CD1c-positive myeloid dendritic cell (primary cell): ENCODE data around the gene DAPK1.

Experiments
- DNase-seq: peaks from one replicate; pipeline ENCODE4 v3.0.0-alpha.2; 2016; ENCODE audit errors: extremely low spot score

DAPK1 gene

GRCh38 chr9:87592554-87593358 is 95.1 kb downstream of the DAPK1 start:
- DNase-seq: no peak

GRCh38 chr9:87593359-87593980 is 95.8 kb downstream of the DAPK1 start:
- DNase-seq: peak; percentile 54

DNA sequence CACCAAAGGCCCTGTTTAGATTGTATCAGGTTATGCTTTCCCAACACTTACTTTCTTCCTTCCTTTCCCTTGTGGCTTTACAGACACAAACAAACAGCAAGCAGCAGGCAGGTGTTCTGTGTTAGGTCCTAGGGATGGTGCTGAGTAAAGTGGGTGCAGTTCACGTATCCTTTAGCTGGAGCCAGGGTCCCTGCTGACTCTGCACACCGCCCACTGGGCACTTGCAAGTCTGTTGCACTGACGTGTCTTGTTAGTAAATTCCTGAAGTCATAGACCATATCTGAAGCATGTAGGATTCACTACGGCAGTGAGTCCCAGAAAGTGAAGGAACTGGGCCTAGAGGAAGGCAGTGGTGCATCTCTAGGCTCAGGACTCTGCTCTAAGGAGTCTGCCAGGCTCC is 96.5 kb downstream of the DAPK1 start:
- no peak for DNase-seq

- DNase-seq: no peak
Measured at GRCh38 chr9:87594662-87595061, 97.0 kb downstream of the DAPK1 start.

DNA sequence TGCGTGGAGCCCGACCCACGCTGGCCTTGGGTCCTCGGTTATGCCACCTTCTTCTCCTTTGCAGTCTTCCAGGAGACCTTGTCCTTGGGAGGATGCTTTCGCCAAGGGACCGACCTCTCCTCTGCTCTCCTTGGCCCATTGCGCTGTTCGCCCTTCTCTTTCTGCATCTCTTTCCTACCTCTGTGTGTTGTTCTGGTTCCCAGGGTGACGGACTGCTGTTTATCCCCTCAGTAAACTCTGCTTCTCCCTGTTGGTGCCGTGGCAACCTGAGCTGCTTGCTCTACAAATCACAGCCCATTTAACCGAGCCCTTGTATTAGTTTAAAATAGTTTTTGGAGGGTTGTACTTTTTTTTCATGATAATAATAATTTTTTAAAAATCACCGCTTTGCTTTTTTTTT is 97.9 kb downstream of the DAPK1 start:
- DNase-seq: no peak

DNA sequence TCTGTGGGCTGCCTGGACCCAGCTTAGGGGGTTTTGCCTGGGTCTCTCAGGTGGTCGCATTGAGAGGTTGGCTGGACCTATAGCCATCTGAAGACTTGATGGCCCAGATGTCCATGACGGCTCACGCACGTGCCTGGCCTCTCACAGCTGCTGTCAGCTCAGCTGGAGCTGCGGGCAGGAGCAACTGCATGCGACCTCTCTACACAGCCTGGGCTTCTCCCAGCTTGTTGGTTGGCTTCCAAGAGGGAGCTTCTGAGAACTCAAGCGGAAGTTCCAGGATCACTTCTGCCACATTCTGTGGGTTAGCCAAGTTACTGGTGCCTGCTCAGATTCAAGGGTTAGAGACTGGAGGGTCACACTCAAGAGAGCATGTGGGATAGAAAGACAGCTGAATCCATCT is 99.2 kb downstream of the DAPK1 start:
- DNase-seq: no peak

- DNase-seq: no peak
Measured at GRCh38 chr9:87597710-87598443, 100.2 kb downstream of the DAPK1 start.

DNA sequence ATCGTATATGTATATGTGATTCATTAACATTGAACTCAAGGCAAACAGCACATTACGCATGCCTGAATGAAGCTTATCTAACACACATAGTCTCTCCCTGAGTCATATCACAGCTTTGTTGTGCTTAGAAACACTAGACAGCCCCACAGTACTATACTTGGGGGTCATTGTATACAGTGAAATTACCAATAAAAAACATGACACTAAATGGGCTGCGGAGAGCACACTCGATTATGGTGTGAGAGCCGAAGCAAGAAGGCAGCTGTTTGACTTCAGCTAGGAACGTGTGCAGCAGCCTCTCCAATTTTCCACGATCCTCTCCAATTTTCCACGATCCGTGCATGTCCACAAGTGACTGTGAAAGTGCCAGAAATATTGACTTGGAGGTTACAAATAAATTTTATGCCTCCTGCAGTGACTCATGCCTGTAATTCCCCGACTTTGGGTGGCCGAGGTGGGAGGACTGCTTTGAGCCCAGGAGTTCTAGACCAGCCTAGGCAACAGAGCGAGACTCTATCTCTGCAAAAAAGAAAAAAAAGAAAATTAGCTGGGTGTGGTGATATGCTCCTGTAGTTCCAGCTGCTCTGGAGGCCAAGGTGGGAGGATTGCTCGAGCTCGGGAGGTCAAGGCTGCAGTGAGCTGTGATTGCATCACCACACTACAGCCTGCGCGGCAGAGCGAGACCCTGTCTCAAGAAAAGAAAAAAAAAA is 102.4 kb downstream of the DAPK1 start:
- no peak for DNase-seq

DNA sequence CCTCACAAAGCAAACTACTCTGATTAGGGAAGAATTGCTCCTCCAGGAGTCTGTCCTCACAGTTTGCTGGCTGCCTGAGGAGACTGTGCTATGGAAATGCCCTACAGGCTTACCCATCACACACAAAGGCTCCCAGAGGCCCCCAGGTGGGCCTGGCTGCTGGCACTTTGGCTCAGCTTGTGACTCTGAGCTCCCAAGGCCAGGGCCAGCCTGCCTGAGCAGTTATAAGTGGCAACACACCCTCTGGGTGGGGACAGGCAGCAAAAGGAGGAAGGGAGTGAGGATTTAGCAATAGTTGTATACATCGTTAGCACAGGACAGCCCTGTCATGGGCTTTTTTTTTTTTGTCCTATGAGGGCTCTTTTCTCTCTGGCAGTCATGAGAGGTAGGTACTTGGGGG is 103.5 kb downstream of the DAPK1 start:
- DNase-seq: peak; percentile 74

DNA sequence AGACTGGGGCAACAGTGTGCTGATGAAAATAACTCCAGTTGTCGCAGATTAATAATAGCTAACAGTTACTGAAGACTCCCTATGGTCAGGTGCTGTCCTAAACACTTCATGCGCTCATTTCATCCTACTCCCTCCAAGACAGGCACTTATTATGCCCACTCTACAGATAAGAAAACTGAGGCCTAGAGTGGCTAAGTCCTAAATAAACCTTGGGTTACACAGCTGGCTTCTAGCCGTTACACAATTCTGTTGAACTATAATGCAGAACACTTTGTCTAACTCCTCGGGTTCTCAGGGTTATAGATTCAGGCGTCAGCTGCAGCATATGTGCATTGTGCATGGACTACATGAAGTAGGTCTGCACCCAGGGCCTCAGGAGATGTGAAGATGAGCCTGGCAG is 103.9 kb downstream of the DAPK1 start:
- no peak for DNase-seq

DNA sequence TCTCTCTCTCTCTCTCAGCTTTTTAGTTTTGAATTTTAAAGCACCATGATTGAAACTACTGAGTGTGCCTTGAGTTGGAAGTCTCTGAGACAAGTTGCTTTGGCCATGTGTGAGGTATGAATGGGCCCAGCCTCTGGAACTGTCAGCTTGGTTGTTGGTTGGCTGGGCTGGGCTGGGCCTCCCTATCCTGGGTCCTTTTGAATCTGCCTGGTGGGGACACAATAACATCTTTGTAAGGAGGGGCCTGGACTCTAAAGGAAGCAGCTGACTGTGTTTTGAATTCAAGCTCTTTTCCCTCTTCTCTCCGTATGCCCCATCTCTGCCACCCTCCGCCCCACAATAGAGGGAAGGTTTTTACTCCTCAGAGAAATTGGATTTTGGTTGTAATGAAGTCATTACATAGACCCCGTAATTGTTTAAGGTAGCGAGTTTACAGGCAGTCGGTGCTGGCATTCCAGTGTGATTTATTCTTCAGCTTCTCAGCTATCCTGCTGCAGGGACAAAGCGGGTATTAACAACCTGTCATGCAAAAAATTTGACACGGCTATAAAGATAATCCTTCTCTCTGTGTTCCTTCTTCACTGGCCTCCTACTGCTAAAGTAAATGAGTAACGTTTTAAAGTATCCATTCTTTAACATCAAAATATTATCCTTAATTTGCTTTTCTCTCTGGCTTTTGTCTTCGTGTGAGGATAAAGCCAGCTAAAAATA is 105.4 kb downstream of the DAPK1 start:
- no peak for DNase-seq

DNA sequence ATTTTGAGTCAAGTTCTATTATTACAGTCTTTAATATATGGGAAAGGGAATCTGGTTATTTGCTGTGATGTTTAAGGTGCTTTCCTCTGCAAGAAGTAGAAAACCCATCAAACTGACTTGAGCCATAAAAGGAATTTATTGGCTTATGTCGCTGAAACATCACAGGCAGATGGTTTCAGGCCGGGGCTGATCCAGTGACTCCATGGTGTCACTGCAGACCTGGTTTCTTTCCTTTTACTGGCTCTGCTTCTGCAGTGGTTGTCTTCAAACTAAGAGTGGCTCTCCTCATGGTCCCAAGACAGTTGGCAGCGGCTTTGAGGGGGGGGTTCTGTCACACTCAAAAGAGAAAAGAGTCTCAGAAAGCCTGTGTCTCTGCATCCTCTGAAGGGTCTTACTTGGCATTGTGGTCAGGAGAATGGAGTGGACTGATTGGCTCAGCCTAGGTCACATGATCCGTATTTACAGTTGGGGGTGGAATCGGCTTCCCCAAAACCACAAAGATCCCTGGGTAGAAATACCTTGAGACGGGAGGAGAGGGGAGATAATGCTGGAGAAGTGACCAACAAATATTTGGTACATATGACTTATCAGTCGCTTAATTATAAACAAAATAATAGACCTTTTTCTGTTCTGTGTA is 106.3 kb downstream of the DAPK1 start:
- no peak for DNase-seq

DNA sequence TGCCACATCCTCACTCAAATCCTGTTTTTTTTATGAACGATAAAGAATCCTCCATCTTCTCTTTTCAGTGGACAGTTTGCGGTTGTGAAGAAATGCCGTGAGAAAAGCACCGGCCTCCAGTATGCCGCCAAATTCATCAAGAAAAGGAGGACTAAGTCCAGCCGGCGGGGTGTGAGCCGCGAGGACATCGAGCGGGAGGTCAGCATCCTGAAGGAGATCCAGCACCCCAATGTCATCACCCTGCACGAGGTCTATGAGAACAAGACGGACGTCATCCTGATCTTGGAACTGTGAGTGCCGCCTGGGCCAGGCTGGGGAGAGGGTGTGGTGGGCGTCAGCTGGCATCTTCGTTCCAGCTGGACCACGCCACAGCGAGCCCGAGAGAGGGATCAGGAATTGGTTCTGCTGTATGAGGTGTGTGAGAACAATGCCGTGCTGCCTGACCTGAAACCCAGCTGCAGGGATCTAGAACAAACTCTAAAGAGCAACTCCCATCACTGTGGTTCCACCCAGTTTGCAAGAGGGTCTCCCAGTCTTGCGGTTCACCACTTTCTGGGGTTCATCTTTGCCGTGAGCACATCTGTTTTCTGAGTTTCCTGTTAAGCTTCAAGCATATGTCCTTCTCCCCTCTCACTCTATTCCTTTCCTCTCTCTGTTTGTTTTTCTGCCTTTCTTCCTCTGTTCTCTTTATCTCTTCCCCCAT is 107.4 kb downstream of the DAPK1 start:
- no peak for DNase-seq

GRCh38 chr9:87605676-87606075 is 108.0 kb downstream of the DAPK1 start:
- DNase-seq: no peak

- DNase-seq: no peak
Measured at GRCh38 chr9:87606841-87607521, 109.3 kb downstream of the DAPK1 start.

DNA sequence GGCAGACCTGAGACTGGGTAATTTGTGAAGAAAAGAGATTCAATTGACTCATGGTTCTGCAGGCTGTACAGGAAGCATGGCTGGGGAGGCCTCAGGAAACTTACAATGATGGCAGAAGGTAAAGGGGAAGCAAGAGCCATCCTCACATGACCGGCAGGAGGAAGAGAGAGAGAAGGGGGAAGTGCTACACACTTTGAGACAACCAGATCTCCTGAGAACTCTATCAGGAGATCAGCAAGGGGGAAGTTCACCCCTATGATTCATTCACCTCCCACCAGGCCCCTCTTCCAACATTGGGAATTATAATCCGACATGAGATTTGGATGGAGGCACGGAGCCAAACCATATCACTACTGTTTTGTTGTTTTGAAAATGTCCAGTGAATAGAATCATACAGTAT is 110.2 kb downstream of the DAPK1 start:
- peak; percentile 86 for DNase-seq

DNA sequence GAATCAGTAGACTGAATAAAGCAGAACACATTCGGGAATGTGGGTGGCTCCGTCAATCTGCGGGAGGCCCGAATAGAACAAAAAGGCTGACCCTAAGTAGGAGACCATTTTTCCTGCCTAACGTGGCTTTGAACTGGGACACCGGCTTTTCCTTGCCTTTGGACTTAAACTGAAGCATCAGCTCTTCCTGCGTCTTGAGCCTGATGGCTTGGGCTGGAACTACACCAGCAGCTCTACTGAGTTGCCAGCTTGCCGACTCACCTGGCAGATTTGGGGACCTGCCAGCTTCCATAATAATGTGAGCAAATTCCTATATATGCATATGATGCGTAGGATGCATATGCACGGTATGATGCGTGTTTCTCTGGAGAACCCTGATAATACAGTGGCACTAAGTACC is 111.3 kb downstream of the DAPK1 start:
- DNase-seq: no peak

- peak; percentile 60 for DNase-seq
Measured at GRCh38 chr9:87609486-87609885, 111.8 kb downstream of the DAPK1 start.

DNA sequence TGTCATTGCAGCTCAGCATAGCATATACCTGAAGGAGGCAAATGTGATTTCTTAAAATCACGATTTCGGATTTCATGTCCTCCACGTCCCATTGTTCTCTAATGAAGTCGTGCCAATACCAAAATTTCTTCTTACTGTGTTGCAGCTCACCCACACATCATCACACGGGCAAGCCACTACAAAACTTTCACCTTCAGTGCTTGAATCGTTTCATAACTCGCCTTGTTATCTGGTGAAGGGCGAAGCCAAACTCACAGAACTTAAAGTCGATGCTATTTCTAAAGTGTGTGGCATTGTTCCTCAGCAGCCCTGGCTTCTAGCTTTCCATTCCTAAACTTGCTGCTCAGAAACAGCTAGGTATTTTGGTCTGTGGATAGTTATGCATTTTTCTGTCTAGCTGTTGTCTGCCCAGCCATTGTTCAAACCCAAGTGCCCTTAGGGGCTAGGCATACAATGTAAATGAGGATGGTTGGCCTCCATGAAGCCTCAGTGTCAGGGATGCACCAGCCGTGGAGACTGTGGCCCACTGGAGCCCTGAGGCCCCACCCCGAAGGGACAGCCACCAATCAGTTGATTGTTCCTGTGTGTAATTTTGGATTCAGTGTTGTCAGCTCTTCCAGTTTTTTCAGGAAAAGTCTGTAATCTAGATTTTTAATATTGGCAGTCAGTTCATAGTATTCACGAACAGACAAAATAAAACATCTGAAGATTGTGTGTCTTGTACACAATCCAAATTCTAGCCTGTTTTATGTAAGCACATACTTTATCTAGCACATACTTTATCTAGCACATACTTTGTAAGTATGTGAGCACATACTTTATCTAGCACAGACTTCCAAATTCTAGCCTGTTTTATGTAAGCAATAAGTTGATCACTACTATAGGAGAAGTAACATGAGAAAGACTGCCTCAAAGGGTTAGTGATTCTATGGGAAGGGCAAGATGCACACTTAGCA is 112.8 kb downstream of the DAPK1 start:
- DNase-seq: no peak
